Measurements from ENCODE around the gene DNAH14.

DNA sequence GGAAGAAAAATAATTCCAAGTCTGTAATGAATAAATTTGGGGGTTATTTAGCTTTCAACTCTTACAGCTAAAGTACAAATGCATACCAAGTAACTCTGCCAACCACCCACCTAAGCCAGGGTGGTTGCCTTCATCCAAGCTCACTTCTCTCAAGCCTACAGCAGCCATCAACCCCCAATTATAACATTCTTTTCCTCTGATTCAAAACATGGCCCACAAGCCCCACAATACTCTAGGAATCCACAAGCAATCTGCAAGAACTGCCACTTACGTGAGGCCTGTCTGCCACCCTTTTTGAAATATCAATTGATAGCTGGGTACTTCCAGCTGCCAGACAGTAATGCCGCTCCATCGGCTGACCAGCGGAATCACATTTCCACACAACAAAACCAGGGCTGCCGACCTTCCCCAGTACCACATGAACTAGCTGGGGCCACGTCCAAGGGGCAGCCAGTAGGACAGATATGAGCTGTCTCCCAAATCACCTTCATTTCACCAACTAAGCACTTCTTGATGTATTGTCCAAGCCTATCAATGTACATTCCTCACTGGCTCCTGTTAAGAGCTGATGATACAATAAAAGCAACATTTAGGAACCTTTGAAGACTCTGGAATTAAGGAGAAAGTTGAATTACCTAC, 495.2 kb downstream of the DNAH14 start:
- TF ChIP-seq, protein P1, sequence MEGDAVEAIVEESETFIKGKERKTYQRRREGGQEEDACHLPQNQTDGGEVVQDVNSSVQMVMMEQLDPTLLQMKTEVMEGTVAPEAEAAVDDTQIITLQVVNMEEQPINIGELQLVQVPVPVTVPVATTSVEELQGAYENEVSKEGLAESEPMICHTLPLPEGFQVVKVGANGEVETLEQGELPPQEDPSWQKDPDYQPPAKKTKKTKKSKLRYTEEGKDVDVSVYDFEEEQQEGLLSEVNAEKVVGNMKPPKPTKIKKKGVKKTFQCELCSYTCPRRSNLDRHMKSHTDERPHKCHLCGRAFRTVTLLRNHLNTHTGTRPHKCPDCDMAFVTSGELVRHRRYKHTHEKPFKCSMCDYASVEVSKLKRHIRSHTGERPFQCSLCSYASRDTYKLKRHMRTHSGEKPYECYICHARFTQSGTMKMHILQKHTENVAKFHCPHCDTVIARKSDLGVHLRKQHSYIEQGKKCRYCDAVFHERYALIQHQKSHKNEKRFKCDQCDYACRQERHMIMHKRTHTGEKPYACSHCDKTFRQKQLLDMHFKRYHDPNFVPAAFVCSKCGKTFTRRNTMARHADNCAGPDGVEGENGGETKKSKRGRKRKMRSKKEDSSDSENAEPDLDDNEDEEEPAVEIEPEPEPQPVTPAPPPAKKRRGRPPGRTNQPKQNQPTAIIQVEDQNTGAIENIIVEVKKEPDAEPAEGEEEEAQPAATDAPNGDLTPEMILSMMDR (IDR thresholded peaks at IDR 0.05; ENCODE audit: poor library complexity), result no peak
- no peak for TF ChIP-seq EZH2 (IDR thresholded peaks at IDR 0.05; ENCODE audit: borderline replicate concordance)
- no peak for TF ChIP-seq EZH2phosphoT487 (IDR thresholded peaks at IDR 0.05; ENCODE audit: low read depth, severe bottlenecking, unreplicated experiment)
